ENCODE data around the gene AGPAT2.
"Not testable (repeated sequence)": the region's sequence is repeated elsewhere in the genome, so short reads cannot be mapped to it uniquely, and the experiment has no call there.

The AGPAT2 gene

DNA sequence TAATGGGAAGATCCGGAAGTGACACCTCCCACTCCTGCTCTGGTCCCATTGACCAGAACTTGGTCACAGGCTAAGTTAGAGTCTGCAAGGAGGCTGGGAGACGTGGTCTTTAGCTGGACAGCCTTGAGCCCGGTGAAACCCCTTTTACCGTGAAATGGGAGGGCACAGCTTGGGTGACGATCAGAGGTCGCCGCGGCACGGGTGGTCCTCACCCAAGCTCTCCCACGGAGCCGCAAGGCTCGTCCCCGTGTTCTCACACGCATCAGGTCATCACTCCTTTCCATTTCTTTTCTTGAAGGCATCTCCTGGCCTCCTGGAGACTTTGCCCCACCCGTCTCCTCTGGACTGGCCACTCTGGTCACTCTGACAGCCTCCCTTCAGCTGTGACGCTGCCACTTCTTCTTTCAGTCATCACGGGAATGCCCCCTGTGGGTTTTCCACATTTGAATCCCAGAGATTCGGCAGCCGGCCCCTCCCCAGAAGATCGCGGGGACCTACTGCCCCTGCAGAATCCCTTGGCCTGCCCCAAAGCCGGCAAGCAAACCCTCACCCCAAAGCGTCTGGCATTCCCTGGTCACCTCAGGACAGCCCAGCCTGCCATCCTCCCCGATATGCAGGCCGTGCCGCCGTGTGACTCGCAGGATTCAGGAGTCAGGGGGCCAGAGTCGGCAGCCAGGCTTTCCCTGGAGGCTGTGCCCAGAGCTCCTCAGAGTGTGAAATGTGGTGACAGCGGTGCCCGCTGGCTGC lies 43.5 kb downstream of the AGPAT2 start:
- peak; percentile 85 to 90 for DNase-seq

DNA sequence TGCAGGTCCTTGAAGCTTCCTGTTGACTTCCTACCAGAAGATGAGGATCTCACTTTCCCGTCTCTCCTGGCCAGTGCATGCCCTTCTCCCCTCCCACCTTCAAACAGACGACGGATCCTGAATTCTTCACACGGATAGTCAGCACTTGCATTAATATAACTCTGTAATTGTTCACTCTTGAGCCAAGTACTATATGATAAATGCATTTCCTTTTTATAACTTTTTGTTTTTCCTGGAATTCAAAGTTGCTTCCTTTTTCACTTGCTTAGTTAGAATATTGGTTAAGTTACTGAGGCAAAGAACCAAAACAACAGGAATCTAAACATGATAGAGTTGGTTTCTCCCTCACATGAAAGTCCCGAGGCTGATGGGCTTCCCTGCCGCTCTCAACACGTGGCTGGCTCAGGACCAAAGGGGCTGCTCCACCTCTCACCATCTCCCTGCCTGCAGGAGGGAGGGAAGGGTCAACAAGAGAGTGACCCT lies 44.8 kb downstream of the AGPAT2 start:
- DNase-seq, result no peak

DNA sequence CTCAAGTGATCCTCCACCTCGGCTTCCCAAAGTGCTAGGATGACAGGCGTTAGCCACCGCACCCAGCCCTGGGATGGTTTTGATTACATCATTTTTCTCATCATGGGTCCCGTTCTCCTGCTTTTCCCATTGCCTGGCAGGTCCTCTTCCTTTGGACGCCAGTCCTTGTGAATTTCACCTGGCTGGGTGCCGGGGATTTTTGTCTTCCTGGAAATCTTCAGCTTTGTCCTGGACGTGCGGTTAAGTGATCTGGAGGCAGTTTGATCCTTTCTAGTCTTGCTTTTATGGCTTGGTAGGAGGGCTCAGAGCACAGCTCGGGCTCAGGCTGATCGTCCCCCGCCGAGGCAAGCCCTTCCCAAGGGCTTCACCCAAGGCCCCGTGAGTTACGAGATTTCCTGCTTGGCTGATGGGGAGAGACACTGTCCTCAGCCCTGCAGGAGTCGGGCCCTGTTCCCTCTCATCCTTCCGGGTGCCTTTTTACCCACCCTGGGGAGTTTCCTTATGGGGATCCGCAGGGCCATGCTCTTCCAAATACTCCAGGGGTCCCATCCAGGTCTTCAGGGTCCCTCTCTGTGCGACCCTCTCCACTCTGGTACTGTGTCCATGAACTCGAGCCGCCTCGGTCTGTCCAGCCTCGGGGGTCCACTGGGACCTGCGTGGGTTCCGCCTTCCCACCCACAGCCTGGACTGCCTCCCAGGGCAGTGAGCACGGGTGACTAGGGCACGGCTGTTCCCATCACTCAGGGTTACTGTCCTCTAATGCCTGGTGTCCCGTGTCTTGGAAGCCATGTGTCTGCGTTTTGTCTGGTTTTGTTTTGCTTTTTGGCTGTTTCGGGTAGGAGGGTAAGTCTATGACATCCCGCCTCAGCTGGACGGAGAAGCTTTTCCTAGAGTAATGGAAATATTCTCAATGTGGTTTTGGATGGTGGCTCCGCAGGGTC lies 46.8 kb downstream of the AGPAT2 start:
- no peak for DNase-seq

DNA sequence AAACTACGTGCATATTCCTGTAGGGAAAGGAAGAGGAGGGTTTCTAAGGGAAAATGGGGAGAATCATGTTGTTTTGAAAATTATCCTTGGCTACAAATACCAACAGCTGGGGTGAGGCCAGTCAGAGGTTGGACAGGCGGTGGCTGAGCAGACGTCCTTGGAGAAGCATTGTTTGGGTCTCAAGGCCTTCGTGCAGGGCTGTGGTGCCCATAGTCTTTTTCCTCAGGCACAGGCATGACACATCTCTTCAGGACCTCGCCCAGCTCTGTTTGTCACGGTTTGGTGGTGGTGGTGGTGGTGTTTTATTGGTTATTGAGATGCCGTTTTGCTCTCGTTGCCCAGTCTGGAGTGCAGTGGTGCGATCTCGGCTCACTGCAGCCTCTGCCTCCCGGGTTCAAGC lies 52.4 kb downstream of the AGPAT2 start:
- no peak for DNase-seq

DNA sequence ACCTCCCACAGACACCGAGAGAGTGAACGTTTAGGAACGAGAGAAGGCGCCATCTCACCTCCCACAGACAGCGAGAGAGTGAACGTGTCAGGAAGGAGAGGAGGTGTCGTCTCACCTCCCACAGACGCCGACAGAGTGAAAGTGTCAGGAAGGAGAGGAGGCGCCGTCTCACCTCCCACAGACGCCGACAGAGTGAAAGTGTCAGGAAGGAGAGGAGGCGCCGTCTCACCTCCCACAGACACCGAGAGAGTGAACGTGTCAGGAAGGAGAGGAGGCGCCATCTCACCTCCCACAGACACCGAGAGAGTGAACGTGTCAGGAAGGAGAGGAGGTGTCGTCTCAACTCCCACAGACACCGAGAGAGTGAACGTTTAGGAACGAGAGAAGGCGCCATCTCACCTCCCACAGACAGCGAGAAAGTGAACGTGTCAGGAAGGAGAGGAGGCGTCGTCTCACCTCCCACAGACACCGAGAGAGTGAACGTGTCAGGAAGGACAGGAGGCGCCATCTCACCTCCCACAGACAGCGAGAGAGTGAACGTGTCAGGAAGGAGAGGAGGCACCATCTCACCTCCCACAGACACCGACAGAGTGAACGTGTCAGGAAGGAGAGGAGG lies 54.7 kb downstream of the AGPAT2 start:
- DNase-seq, result not testable (repeated sequence)

DNA sequence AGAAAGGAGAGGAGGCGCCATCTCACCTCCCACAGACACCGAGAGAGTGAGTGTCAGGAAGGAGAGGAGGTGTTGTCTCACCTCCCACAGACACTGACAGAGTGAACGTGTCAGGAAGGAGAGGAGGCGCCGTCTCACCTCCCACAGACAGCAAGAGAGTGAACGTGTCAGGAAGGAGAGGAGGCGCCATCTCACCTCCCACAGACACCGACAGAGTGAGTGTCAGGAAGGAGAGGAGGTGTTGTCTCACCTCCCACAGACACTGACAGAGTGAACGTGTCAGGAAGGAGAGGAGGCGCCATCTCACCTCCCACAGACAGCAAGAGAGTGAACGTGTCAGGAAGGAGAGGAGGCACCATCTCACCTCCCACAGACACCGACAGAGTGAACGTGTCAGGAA lies 55.2 kb downstream of the AGPAT2 start:
- DNase-seq, result not testable (repeated sequence)

DNA sequence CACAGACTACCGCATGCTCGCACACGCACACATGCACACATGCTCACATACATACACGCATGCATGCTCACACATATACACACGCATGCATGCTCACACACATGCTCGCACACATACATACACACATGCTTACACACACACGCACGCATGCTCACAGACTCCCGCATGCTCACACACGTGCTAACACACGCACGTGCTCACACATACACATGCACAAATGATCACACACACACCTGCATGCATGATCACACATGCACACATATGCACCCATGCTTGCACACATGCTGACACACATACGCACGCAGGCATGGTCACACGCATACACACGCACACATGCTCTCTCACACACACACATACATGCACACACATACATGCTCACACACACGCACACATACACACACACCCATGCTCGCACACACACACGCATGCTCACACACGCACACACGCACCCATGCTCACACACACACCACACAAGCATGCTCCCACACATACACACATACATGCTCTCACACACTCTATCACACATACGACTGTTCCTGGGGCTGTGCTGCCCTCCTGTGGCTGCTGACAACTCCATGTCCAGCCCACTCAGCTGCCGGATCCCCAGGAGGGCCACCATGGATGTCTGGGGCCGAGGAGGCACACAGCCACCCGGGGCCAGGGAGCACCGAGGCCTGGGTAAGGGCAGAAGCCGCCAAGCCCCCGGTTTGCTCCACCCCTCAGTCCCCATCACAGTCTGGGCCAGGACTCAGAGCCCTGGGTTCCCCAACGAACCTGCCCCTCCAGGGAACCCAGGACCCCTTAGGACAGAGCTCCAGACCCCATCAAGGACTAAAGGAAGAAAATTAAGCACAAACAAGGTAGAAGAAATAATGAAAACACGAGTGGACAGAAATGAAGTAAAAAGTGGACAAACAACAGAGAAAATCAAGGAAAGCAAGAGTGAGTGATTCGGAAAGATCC lies 55.9 kb downstream of the AGPAT2 start:
- DNase-seq, result peak; percentile 61 to 89

DNA sequence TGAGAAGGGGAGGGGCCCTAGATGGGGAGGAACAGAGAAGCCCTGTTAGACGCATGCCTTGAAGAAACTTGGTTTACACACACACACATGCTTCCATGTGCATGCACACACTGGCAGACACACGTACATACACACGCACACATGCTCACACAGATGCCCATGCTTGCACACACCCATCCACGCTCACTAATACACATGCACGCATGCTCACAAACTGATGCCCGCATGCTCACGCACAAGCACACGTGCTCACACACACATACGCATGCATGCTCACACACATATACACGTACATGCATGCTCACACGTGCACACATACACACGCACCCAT lies 56.6 kb downstream of the AGPAT2 start:
- DNase-seq, result no peak

DNA sequence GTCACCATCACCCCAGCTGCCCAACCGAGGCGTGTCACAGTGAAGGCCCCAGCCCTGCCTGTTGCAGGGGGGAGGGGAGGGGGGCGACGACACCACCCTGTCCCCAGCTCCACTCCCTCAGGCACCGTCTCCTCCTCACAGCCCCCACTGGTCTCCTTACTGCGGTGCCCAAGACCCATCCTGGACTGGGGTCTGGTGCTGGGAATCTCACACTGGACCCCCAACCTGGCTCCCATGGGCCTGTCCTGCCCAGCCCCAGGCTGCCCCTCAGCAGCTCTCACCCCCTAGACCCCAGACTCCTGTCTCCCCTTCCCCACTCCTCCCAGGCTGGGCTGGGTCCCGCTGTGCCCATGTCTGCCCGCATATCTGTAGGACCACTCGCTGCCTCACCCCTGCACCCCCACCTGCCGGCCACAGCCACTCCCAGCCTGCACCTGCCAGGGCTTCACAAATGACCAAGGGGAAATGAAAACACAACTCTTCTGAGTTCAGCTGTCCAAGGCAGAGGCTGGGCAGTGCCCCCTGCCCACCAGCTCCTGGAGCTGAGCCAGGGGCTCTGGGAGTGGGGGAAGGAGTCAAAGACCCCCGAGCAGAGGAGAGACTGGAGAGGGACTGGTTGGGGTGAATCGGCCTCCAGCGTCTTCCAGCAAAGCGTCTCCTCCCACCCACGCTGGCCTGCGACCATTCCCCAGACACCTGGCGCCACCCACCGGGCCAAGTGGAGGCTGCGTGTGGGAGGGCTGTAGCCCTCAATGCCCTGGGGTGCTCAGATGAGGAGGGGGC lies 57.2 kb downstream of the AGPAT2 start:
- peak; percentile 37 to 63 for DNase-seq

DNA sequence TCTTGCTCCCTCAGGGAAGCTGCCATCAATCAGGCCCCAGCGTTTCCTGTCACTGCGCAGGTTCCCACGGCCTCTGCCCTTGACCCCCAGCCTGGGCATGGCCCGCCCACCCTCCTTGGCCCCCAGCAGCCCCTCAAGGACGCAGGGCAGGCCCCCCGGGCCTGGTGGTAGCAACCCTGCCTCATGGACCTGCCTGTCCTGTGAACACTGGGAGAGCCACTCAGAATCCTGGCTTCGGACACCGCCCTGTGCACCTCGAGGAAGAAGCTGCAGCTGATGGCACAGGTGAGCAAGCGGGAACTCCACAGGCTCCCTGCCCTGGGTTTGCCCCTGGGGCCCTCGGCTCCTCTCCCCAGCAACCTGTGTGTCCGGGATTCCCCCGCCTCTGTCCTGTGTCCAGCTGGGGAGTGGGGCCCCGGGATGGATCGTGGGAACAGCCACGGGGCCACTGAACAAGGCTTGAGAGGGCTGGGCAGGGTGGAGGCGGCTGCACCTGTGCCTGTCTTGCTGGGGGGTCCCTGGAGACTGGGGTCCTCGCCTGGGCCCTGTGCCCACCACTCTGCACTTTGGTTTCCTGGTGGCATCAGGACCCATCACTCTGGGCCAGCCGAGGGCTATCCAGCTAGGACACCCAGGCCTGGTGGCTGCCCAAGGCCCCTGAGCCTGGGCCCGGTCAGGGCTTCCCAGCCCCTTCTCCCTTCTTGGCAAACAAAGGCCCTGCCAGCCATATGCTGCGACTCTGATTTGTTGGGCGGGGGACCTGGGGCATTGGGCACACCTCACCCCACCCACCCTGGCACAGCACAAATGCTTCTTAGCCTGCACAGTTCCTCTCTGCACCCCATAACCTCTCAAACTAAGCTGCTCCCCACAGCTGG lies 58.0 kb downstream of the AGPAT2 start:
- no peak for DNase-seq

DNA sequence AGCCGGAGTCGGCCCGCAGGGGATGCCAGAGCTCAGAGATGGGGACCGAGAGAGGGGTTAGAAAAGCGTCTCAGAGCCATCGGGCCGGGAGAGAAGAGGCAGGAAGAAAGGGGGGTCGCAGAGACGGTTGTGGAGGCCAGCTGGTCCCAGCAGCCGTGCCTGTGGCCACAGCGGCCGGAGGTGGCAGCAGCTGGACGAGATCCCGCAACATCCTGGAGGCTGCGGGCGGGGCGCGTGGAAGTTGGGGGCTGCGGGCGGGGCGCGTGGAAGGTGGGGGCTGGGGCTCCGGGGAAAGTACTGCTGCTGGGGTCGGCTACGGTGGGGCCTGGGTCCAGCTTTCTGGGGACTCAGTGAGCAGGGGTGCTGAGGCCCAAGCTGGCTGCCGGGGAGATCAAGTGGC lies 59.0 kb downstream of the AGPAT2 start:
- no peak for DNase-seq

DNA sequence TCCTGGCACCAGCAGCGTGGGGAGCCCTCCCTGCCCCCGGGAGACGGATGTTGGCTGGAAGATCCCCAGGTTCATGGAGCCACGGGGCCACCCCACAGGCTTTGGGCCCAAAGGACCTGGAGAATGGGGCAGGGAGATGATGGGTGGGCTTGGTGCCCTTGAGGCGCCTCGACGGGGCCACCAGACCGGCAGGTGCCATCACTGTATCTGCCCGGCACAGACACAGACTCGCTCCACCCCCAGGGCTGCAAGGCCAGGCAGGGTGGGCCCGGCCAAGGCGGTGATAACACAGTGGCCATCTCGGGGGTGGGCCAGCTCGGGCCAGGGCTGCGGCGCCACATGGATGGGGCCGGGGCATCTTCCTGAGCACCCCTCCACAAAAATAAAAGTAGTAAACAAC lies 59.6 kb downstream of the AGPAT2 start:
- DNase-seq, result no peak

DNA sequence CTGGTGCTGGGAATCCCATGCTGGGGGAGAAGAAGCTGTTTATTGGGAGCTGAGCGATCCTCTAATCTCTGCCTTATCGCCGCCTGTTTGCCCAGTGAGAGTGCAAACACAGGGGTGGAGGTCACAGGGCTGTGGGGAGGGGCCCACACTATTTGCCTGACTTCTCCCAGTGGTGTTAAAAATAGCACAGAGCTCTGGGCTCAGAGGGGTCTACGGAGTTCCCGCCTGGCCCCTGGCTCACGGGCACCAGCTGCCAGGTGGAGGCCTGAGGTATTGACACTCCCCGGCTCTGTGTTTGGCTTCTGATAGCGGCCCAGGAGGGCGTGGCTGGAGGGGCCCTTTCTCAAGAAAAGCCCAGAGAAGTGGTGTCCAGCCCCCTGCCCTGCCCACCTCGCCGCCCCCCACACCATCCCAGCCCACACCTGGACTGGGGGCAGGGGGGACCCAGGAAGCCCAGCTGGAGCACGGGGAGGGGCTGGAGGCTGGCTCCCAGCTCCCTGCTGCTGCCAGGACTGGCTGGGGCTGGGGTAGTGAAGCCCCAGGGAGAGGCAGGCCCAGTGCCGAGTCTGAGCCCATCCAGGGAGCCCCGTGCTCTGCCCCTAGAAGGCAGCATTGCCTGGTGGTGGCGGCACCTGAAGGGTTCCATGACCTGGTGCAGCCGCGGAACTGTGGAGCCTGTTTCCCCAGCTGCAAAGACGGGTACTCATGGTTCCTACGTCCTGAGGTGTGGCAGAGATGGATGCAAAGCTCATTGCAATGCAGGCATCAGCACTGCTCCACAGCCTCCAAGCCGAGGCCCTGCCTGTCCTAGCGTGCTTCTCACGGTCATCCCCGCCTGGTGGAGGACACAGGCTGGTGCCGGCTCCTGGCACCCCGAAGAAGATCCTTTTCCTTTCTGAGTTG lies 60.3 kb downstream of the AGPAT2 start:
- DNase-seq, result no peak

DNA sequence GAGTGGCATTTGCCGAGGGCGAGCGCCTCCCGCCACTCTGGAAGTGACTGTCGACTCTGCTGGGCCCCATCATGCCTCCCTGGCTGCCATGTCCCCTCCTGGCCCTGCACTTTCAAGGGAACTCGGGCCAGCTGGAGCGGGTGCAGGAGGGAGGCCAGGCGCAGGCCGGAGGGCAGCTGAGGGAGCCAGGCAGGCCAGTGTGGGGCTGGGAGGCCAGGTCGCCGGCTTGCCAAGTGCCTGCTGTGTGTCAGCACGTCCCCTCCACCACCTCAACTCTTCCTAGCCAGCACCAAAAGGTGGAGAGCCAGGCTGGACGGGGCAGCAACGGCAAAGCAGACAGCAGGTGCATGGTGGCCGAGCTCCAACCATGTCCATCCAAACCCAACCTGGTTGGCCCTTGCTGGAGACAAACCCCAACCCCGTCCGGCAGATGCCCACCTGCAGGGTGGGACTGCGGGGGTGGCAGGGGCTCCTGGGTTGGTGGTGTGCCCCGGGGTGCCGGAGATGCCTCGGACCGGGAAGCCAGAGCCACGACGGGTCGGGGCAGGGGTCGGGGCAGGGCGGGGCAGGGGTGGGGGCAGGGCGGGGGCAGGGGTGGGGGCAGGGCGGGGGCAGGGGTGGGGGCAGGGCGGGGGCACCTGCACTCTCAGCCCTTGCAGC lies 61.1 kb downstream of the AGPAT2 start:
- DNase-seq, result no peak

DNA sequence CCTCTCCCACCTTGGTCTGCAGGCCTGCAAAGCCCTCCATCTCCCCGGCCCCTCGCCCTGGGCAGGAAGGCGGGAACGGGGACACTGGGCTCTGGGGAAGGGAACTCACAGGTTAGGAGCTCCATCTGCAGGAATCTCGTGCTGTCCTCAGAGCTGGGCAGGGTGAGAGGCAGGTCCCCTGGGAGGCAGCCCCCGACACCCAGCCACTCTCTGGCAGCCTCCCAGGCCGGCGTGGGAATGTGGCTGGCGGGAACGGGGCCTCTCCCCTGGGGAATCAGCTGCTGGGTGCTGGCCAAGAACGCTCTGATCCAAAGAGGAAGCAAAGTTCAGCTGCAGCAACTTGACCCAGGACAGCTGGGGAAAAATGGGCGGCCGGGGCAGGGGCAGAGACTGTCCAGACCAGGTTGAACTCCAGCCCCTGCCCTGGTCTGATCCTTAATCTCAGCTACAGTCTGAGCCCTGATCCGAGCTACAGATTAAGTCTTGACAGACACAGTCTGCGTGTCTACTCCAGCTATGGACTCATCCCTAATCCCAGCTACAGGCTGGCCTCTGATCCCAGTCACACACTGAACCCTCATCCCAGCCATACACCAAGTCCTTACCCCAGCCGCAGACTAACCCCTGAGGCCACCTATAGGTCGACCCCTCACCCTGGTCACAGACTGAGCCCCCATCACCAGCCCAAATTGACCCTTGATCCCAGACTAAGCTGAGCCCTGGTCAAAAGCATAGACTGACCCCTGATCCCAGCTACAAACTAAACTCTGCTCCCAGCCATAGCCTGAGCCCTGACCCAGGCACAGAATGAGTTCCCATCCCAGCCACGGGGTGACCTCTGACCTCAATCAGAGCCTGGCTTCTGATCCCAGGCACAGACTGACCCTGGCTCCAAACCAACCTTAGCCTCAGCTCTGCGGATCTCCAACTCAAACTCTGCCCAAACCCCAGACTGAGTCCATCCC lies 61.9 kb downstream of the AGPAT2 start:
- DNase-seq, result peak; percentile 33 to 45

DNA sequence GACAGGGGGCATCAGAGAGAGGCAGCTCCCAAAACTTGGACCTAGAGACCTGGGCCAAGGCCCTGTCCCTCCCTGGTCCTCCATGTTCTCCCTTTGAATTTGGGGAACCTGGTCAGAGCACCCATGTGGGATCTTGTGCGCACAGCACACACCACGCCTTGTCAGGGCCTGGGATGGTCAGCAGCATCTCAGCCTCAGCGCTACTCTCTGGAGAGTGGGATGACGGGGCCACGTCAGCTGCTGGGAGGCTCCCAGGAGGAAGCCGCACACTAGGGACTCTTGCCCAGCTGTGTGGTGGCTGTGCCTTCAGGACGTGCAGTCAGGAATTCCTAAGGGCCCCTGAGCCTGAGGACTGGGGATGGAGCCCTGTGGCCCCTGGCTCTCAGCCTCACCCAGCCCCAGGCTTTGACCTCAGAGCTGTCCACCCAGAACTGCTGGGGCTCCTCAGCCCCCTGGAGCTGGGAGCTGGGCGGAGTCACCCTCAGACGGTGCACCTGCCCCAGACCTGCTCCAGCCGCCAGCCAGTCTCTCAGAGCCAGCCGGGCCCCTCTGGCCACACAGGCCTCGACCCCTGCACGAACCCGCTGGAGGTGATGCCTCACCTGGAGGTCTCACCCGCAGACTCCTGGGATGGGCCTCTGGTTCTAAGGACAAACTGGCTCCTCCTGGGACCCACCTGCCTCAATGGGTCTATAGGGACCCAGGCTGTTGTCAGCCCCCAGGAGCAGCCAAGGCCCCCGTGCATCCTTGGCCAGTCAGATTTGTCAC lies 62.9 kb downstream of the AGPAT2 start:
- DNase-seq, result no peak

DNA sequence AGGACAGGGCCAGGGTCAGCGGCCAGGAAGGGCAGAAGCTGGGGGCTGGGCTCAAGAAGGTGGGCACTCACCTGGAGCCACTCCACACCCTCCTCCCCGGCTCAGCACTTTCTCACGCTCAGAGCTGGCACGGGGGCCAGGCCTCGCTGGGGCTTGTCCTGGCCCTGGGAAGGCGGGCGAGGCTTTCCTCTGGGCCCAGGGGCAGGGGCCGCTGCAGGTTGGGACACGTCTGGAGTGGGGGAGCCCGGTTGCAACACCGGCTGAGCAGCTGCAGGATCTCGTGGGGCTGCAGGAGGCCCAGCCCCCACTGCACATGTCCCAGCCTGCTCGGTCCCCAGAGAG lies 63.4 kb downstream of the AGPAT2 start:
- DNase-seq, result no peak

Measured in inflammatory macrophage treated with lipopolysaccharide for 1 hour (primary cell).